COR-L47 (cell line): ENCODE measurements around the gene GYS1.
"Not testable (repeated sequence)": the region's sequence is repeated elsewhere in the genome, so short reads cannot be mapped to it uniquely, and the experiment has no call there.

Experiments
- DNase-seq: peaks from one replicate; lab custom pipeline; 2025; lab: John Stamatoyannopoulos, UW

Gene GYS1

DNA sequence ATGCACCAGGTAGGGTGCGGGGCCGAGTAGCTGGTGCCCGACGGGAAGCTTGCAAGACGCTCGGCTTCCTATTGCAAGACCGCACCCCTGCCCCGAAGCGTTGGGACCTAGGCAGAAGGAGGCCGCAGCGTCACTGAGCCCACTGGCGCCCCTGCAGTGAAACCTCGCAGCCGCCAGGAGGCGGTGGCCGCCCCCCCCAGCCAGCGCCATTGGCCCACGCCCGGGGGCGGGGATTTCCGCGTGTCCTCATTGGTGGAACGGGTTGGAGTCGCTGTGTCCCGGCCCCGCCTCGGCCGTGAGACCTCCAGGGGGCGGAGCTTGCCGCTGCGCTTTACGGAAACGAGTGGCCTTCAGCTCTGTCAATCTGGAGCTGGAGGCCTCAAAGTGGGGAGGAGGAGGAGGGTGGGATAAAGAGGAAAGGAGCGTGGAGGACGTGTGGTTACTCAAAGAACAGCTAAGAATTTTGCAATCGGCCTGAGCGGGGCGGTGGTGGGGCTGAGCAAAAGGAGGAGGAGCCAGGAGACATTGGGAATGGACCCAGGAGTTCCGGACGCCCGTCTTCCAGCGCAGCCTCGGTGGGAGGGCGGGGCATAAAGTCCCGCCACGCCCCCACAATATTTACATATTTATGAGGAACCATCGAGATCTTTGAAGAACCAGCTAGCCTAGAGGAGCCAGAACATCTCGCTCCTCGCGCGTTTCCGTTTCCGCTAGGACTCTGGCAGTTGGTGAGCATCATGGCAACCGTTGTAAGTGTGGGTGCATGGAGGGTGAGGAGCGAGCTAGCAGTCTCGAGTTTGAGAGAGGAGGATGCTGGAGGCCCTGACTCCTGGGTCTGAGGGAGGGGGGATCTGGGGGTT, at the start of gene GYS1, which contains the start of gene RUVBL2:
Gene GYS1, minus strand, starts transcription at position 135 of the 860 bp plus-strand sequence. CDS start 197 bp downstream, outside the sequence.
Gene RUVBL2, plus strand, starts transcription at position 713 of the 860 bp plus-strand sequence. Its CDS starts 25 bp downstream, at position 738.
- peak; percentile 99 for DNase-seq

DNA sequence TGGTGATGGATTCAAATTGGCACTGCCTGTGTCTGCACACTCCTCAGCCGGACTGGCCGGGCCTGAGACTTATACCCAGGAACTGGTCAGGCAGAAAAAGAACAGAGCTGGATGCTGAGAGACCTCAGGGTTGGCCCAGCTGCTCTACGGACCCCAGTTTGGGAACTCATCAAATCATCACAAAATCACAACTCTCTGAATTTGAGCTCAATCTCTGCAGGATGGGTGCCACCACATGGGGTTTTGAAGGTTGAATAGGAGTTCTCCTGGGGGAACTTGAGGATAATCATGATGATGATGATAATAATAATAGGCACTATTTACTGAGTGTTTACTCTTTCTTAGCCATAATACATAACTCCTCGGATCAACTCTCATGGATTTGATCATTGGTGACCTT, 49.6 kb upstream of the GYS1 start:
- not testable (repeated sequence) for DNase-seq

DNA sequence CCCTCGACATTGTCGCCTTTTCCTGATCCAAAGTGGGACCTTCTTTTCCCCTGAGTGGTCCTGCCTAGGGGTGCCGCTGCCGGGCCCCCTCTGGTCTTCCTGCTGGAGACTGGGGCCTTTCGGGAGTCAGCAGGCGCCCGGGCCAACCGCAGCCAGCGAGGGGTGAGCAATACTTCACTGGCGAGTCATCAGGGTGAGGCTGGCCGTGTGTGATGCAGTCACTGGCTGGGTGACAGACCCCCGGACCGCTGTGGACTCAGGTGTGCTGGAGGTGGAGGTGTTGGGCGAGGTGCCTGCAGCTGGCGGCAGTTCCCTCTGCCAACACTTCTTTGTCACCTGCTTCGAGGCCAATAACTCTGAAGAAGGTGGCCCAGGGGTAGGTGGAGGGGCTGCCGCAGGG, 49.1 kb upstream of the GYS1 start:
- DNase-seq: no peak

DNA sequence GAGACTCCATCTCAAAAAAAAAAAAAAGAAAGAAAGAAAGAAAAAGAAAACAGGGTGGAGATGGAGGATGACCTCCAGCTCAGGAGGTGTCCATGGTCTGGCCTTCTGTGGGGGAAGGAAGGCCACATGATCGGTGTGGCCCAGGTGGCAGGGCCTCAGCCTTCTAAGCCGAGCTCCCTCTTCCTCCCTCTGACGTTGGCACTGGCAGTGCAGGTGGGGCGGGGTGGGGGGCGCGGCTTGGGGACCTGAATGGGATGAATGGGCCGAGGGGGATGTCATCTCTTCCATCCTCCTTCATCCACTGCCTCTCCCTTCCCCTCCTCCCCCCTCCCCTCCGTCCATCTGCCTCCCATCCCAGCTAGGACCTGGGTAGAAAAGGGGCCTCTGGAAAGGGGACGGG, 46.6 kb upstream of the GYS1 start:
- DNase-seq: not testable (repeated sequence)

DNA sequence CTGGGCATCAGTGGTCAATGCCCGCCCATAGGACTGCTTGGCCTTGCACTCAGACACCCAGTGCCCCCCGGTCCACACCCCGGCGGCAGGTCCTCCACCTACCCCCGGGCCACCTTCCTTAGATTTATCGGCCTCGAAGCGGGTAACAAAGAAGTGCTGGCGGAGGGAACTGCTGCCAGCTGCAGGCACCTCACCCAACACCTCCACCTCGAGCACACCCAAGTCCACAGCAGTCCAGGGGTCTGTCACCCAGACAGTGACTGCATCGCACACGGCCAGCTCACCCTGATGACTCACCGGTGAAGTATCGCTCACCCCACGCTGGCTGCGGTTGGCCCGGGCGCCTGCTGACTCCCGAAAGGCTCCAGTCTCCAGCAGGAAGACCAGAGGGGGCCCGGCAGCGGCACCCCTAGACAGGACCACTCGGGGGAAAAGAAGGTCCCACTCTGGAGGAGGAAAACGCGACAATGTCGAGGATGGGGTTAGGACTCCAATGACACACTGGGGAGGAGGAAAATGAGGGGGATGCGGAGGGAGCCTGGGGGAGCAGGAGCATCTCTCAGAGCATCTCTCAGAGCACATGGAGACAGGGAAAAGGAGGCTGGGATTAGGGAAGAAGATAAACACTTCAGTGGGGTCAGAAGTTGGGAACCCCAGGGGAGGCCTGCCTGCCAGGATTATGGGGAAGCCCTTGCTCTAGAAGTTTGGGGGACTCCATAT, 45.6 kb upstream of the GYS1 start:
- not testable (repeated sequence) for DNase-seq

DNA sequence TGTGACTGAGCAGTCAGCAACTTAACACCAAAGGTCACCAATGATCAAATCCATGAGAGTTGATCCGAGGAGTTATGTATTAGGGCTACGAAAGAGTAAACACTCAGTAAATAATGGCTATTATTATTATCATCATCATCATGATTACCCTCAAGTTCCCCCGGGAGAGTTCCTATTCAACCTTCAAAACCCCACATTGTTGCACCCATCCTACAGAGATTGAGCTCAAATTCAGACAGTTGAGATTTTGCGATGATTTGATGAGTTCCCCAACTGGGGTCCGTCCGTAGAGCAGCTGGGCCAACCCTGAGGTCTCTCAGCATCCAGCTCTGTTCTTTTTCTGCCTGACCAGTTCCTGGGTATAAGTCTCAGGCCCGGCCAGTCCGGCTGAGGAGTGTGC, 45.0 kb upstream of the GYS1 start:
- not testable (repeated sequence) for DNase-seq

DNA sequence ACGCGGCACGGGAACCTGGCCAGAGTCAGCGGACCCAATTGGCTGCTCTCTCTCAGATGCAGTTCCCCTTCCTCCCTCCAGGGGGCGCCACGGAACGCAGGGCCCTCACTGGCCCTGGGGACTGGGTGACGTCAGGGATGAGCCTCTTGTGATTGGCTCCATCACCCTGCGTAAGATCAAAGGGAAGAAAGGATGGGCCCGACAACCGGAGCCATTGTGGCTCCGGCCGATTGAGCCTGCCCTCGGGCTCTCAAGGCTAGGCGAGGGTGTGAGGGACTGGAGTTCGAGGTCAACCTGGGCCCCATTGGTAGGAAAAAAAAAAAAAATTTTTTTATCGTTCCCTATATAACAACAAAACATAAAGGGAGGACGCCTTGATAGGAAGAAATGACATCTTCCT, 43.7 kb upstream of the GYS1 start, which contains the start of gene CGB1:
Gene CGB1, minus strand, starts transcription at position 81 of the 400 bp plus-strand sequence. CDS start 184 bp downstream, outside the sequence.
- DNase-seq: not testable (repeated sequence)

DNA sequence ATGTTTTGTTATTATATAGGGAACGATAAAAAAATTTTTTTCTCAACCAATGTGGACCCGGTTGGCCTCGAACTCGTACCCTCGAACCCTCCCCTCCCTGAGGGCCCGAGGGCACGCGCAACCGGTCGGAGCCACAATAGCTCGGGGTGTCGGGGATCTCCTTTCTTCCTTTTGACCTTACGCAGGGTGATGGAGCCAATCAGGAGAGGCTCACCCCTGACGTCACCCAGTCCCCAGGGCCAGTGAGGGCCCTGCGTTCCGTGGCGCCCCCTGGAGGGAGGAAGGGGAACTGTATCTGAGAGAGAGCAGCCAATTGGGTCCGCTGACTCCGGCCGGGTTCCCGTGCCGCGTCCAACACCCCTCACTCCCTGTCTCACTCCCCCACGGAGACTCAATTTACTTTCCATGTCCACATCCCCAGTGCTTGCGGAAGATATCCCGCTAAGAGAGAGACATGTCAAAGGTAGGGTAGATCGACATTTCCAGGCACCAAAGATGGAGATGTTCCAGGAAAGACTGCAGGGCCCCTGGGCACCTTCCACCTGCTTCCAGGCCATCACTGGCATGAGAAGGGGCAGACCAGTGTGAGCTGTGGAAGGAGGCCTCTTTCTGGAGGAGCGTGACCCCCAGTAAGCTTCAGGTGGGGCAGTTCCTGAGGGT, 38.7 kb upstream of the GYS1 start, which contains the start of gene CGB2:
Gene CGB2, plus strand, starts transcription at position 249 of the 660 bp plus-strand sequence. Its CDS starts 206 bp downstream, at position 455.
- not testable (repeated sequence) for DNase-seq

DNA sequence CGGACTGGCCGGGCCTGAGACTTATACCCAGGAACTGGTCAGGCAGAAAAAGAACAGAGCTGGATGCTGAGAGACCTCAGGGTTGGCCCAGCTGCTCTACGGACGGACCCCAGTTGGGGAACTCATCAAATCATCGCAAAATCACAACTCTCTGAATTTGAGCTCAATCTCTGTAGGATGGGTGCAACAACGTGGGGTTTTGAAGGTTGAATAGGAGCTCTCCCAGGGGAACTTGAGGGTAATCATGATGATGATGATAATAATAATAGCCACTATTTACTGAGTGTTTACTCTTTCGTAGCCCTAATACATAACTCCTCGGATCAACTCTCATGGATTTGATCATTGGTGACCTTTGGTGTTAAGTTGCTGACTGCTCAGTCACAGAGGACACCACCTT, 37.2 kb upstream of the GYS1 start:
- DNase-seq: not testable (repeated sequence)

DNA sequence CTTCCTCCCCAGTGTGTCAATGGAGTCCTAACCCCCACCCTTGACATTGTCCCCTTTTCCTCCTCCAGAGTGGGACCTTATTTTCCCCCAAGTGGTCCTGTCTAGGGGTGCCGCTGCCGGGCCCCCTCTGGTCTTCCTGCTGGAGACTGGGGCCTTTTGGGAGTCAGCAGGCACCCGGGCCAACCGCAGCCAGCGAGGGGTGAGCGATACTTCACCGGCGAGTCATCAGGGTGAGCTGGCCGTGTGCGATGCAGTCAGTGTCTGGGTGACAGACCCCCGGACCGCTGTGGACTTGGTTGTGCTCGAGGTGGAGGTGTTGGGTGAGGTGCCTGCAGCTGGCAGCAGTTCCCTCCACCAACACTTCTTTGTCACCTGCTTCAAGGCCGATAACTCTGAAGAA, 36.6 kb upstream of the GYS1 start:
- not testable (repeated sequence) for DNase-seq

DNA sequence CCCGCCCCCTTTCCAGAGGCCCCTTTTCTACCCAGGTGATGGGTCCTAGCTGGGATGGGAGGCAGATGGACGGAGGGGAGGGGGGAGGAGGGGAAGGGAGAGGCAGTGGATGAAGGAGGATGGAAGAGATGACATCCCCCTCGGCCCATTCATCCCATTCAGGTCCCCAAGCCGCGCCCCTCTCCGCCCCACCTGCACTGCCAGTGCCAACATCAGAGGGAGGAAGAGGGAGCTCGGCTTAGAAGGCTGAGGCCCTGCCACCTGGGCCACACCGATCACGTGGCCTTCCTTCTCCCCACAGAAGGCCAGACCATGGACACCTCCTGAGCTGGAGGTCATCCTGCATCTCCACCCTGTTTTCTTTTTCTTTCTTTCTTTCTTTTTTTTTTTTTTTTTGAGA, 35.6 kb upstream of the GYS1 start:
- DNase-seq: not testable (repeated sequence)

DNA sequence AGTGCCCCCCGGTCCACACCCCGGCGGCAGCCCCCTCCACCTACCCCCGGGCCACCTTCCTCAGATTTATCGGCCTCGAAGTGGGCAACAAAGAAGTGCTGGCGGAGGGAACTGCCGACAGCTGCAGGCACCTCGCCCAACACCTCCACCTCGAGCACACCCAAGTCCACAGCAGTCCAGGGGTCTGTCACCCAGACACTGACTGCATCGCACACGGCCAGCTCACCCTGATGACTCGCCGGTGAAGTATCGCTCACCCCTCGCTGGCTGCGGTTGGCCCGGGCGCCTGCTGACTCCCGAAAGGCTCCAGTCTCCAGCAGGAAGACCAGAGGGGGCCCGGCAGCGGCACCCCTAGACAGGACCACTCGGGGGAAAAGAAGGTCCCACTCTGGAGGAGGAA, 32.5 kb upstream of the GYS1 start:
- not testable (repeated sequence) for DNase-seq

DNA sequence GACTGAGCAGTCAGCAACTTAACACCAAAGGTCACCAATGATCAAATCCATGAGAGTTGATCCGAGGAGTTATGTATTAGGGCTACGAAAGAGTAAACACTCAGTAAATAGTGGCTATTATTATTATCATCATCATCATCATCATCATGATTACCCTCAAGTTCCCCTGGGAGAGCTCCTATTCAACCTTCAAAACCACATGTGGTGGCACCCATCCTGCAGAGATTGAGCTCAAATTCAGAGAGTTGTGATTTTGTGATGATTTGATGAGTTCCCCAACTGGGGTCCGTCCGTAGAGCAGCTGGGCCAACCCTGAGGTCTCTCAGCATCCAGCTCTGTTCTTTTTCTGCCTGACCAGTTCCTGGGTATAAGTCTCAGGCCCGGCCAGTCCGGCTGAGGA, 32.0 kb upstream of the GYS1 start:
- not testable (repeated sequence) for DNase-seq

DNA sequence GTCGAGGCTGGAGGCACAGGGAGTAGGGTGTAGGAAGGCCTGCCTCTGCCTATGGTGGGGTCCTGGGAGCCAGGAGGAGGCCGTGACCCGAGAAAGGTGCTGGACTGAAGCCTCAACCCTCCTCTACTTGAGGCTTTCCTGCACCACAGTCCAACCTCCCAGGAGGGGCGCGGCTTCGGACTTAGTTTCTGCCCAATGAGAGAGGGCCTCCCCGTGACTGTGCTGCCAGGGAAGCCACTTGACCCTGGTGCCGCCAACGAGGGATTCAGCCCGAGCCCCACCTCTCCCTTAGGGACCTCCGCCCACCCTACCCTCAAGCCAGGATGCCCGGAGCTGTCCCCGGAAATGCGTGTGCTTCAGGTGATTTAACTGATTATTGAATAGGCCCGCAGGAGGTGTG, 31.1 kb upstream of the GYS1 start, which contains the start of gene CGB3:
Gene CGB3, minus strand, starts transcription at position 101 of the 400 bp plus-strand sequence. CDS start 362 bp downstream, outside the sequence.
- DNase-seq: not testable (repeated sequence)

DNA sequence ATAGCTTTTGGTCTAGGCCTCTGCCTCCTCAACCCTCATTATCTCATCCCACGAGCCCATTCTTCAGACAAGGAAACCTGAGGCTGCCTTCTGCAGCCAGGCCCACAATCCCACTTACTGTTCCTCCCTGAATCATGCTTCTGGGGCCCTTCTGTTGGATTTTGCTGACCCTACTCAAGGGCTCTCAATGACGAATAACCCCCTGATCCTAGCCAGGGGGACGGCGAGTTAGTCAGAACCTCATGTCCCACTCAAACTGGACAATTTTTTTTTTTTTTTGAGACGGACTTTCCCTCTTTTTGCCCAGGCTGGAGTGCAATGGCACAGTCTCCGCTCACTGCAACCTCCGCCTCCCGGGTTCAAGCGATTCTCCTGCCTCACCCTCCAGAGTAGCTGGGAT, 29.0 kb upstream of the GYS1 start:
- no peak for DNase-seq

DNA sequence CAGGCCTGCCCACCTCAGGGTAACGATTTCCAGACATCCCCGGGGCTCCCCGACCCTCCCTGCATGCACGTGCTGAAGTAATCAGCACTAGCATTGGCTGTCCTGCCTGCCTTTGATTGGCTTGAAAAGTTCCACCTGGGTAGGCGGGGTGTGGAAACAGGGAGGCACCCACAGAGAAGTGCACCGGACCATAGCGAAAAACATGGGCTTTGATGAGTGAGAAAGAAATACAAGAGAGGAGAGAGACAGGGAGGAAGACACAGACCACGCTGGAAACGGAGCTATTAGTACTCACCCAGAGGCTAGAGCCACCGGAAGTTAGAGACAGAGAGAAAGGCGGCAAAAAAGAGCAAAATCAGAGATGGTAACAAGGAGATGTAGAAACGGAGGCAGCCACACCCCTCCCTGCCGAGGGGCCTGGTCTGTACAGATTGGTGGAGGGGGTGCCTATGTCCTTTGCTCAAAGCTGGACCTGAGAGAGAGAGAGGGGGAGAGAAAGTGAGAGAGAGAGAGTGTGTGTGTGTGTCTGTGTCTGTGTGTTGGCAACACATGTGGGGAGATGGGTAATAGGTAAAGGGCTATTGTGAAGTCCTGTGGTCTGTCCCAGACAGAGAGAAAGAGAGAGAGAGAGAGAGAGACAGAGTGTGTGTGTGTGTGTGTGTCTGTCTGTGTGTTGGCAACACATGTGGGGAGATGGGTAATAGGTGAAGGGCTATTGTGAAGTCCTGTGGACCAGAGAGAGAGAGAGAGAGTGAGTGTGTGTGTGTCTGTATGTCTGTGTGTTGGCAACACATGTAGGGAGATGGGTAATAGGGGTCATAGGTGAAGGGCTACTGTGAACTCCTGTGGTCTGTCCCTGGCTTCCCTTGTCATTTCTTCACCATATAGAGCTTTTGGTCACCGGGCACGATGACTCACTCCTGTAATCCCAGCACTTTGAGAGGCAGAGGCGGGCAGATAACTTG, 28.1 kb upstream of the GYS1 start:
- no peak for DNase-seq

DNA sequence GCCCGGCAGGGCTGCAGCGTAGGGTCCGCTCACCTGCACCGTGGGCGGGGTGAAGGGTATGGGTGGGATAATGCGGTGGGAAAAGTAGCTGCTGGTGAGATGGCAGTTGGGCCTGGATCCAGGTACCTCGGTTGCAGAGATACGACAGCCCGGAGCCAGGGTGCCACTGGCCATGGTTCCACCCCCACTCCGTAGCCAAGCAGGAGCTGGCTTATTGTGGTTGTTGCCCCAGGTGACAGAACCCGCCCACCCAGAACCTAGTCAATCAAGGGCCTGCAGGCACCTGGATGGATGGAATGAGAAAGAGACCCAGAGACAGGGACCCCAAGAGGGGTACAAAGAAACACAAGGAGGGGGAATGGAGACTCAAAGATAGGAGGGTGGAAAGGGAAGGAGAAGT, 27.2 kb upstream of the GYS1 start:
- DNase-seq: no peak

DNA sequence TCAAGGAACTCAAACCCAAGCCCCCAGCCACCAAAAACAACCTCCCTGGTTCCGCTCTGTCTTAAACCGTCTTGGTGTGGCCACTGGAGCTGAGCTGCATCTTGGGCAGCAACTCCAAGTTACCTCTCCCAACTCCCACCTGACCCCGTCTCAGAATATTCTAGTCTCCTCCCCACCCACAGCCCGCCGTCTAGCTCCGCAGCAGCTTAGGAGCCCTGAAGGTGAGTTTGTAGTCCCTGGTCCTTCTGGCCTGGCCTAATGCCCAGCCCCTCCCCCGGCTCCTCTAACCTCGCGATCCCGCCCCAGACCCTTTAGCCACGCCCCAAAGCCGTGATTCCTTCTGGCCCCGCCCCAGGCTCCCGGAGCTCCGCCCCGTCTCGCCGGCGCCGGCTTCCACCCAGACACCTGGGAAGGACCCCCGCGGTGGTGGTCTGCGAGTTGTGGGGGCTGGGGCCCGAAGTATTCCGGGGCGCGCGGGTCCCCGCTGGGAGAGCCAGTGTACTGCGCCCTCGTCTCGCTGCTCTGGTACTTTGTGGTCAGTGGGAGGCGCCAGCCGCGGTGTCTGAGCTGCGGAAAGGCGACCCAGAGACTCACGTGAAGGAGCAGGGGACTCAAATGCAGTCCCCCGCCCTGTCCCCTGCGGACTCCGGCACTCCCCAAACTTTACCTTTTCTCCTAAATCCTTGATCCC, 26.3 kb upstream of the GYS1 start:
- DNase-seq: no peak

DNA sequence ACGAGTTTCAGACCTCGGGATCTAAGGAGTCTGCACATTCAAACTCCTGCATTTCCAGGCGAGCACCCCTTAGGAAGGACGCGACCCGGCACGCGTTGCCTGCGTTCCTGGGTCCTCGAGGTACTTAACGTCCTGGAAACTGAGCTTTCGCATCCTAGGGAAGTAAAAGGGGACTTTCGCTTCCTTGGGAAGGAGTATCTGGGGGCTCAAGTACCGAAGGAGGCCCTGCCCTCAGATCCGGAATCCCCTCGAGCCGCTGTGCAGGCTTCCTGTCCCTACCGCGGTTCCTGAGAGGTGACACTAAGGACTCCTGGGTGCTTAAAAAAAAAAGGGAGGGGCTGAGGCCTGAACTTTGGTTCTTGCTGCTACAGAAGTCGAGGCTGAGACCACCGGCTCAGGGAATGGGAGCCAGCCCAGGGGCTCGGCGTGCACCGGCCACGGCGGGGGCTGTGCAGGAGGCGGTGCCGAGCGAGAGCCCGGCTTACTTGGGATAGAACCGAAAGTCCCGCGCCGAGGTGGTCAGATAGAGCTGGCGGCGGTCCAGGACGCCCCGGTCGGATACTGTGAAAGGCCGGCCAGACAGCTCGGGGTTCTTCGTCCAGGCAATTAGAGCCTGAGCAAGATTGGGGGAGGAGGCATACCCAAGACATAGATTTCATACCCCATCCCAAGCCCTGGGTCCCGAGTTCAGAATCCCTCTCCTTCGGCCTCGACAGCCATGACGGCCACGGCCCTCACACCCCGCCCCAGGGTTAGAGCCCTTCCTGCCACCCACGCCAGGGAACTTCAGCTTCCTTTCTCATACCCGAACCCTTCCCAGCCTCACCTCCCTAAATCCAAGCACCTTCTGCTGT, 25.5 kb upstream of the GYS1 start:
- DNase-seq: not testable (repeated sequence)
